Uterus (tissue), 4 donors: Measurements from ENCODE around the gene ACP3. TPM values are rescaled to one million over a fixed set of nuclear protein-coding genes. Genes with fewer than 3 reads are reported as not detected.

Experiments
- DNase-seq, 2 donors: peaks; one replicate each; pipeline ENCODE4 v3.0.0-alpha.2; 2019 to 2020
- H3K27ac ChIP-seq, 2 donors: fragments of 200-600 bp; sonication (generic); 1 replicate in 1 of 2; 2 replicates in 1 of 2; pipeline ENCODE4 v1.5.1; 2016 to 2018
- H3K27me3 ChIP-seq, 2 donors: fragments of 200-600 bp; sonication (generic); one replicate each; pipeline ENCODE4 v1.5.1; 2018 to 2019; ENCODE audit warnings: control low read depth in 1 of 2
- H3K36me3 ChIP-seq, 2 donors: fragments of 200-600 bp; sonication (generic); one replicate each; pipeline ENCODE4 v1.5.1; 2019; ENCODE audit warnings: control low read depth in 1 of 2
- H3K4me1 ChIP-seq, 2 donors: fragments of 200-600 bp; sonication (generic); one replicate each; pipeline ENCODE4 v1.5.1; 2018 to 2019; ENCODE audit warnings: control low read depth in 1 of 2
- H3K4me3 ChIP-seq, 2 donors: fragments of 200-600 bp; sonication (generic); 1 replicate in 1 of 2; 2 replicates in 1 of 2; pipeline ENCODE4 v1.5.1; 2018 to 2019; ENCODE audit warnings: mild to moderate bottlenecking in 1 of 2
- H3K9me3 ChIP-seq, 2 donors: fragments of 200-600 bp; sonication (generic); one replicate each; pipeline ENCODE4 v1.5.1; 2019; ENCODE audit warnings: control low read depth in 1 of 2
- POLR2A ChIP-seq, 2 donors: fragments of 450-650 bp; IDR thresholded peaks; one replicate each; pipeline ENCODE4 v1.6.1; 2016; ENCODE audit warnings: antibody characterized with exemption in 2 of 2, mild to moderate bottlenecking in 1 of 2, moderate library complexity in 1 of 2
- intact Hi-C: fragments of 100-400 bp; cut with DNase I; formaldehyde crosslinking; loops from one replicate; pipeline ENCODE4 v1.15.1; 2023; ENCODE audit warnings: low total_unique reads
- total RNA-seq, 4 donors: library from RNA; depleted of rRNA in 3 of 4; stranded (reverse); fragments of >200 nt in 3 of 4; gene quantifications; one replicate each; pipeline versions ENCODE4 v1.1.0 to v1.2.4, GENCODE V29; 2014 to 2023
- TF ChIP-seq, protein P1 (sequence below), 4 experiments: fragments of 200-600 bp in 2 of 4; fragments of 450-650 bp in 2 of 4; sonication (generic) in 2 of 4; IDR thresholded peaks; one replicate each; pipeline ENCODE4 v1.5.1; 2016 to 2019; ENCODE audit warnings: antibody characterized with exemption in 4 of 4, mild to moderate bottlenecking in 2 of 4, moderate library complexity in 1 of 4
- donor health status: DM: yes; HTN: yes; CAD: no.

ACP3 gene
- total RNA-seq, 4 donors from 2014 or later, result 1.4 to 5.6 TPM; not detected in 2

DNA sequence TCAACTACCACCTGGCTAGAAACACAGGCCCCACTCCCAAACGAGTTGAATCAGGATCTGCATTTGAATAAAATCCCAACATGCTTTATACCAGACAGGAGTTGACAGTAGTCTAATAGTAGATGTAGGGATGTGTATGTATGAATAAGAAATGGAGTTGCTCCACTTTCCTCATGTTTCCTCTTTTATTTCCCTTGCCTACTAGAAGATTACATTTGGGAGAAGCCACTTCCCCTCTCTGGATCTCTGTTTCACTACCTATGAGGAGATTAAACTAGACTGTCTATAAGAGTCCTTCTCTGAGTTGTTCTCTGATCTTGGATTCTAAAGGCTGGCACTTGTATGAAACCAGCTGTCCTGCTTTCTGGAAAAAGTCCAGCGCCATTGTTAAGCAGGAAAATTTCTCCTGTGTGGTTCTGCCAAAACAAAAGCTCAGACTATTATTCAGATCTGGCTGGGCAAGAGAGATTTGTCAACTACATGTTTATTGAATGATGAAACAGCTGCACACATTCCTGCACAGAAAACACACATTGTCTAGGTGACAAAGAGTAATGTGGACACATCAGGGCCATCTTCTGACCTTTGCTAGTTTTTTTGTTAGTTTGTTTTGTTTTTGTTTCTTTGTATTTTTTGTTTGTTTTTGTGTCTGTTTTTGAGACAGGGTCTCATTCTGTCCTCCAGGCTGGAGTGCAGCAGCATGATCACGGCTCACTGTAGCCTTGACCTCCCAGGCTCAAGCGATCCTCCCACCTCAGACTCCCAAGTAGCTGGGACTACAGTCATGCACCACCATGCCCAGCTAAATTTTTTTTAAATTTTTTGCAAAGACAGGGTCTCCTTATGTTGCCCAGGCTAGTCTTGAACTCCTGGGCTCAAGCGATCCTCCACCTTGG lies 29.9 kb downstream of the ACP3 start:
- intact Hi-C loops, result loop anchor here (10.0 kb wide), 1 partner anchor 92 kb away; no protein-coding TSS in a partner anchor
- DNase-seq, result no peak
- H3K36me3 ChIP-seq, result no peaks in the 10 kb centered on the region
- H3K9me3 ChIP-seq, result no peaks in the 10 kb centered on the region
- H3K4me3 ChIP-seq, result no peak overlapping the region
- H3K4me1 ChIP-seq, result no peaks in the 10 kb centered on the region
- no peaks in the 10 kb centered on the region for H3K27me3 ChIP-seq
- TF ChIP-seq, protein P1, sequence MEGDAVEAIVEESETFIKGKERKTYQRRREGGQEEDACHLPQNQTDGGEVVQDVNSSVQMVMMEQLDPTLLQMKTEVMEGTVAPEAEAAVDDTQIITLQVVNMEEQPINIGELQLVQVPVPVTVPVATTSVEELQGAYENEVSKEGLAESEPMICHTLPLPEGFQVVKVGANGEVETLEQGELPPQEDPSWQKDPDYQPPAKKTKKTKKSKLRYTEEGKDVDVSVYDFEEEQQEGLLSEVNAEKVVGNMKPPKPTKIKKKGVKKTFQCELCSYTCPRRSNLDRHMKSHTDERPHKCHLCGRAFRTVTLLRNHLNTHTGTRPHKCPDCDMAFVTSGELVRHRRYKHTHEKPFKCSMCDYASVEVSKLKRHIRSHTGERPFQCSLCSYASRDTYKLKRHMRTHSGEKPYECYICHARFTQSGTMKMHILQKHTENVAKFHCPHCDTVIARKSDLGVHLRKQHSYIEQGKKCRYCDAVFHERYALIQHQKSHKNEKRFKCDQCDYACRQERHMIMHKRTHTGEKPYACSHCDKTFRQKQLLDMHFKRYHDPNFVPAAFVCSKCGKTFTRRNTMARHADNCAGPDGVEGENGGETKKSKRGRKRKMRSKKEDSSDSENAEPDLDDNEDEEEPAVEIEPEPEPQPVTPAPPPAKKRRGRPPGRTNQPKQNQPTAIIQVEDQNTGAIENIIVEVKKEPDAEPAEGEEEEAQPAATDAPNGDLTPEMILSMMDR (IDR thresholded peaks at IDR 0.05), result no peak
- no peak for TF ChIP-seq POLR2A (IDR thresholded peaks at IDR 0.05)
- no peak overlapping the region for H3K27ac ChIP-seq

- H3K36me3 ChIP-seq, result no peaks in the 10 kb centered on the region
- intact Hi-C loops, result loop anchor here (10.0 kb wide), 1 partner anchor 93 kb away; no protein-coding TSS in a partner anchor
- H3K4me1 ChIP-seq, result no peaks in the 10 kb centered on the region
- DNase-seq, result no peak
- no peak overlapping the region for H3K27ac ChIP-seq
- H3K27me3 ChIP-seq, result no peaks in the 10 kb centered on the region
- no peak overlapping the region for H3K4me3 ChIP-seq
- TF ChIP-seq, protein P1 (IDR thresholded peaks at IDR 0.05), result no peak
- no peak for TF ChIP-seq POLR2A (IDR thresholded peaks at IDR 0.05)
- no peaks in the 10 kb centered on the region for H3K9me3 ChIP-seq
These were observed 30.6 kb downstream of the ACP3 start for GRCh38 chr3:132347811-132348210.

DNA sequence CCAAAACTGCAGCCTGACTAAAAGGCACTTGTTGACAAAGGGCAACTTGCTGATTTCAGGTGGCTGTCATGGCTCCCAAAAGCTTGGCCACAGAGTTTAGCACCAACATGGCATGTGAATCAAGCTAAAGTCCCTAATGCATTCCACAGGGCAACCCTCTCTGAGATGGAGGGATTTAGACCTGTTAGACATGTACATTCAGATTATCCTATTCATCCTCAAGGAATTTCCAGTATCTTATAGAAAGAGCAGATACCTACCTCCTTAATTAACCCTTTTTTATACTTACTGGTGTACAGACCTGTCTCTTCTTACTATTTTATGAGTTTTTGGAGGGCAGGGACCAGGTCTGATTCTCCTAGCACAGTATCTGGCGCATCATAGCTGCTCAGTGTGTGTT lies 31.3 kb downstream of the ACP3 start:
- Histone ChIP-seq H3K27me3 (no peaks in the 10 kb centered on the region), H3K27ac (no peak overlapping the region), H3K4me3 (no peak overlapping the region), H3K36me3 (no peaks in the 10 kb centered on the region), H3K9me3 (no peaks in the 10 kb centered on the region), H3K4me1 (no peaks in the 10 kb centered on the region)
- TF ChIP-seq, protein P1 (IDR thresholded peaks at IDR 0.05), result no peak
- no peak for TF ChIP-seq POLR2A (IDR thresholded peaks at IDR 0.05)
- intact Hi-C loops, result loop anchor here (10.0 kb wide), 1 partner anchor 94 kb away; no protein-coding TSS in a partner anchor
- DNase-seq, result no peak

DNA sequence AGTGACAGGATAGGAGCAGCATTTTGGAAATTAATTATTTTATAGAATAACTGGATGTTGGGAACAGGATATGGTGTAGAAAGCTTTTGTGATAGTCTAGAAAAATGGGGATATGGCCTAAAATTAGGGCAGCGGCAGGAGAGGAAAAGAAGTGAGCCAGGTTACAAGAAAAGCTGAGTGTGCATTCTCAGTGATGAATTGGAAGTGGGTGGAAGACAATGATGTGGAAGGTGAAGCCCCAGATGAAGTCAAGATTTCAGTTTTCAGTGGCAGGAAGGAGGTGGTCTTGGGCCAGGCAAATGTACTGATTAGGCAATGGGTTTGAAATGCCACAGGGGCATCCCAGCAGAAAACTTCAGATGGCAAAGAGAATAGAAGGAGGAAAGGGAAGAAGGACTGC lies 33.6 kb downstream of the ACP3 start:
- no peaks in the 10 kb centered on the region for H3K9me3 ChIP-seq
- H3K4me1 ChIP-seq, result no peaks in the 10 kb centered on the region
- TF ChIP-seq POLR2A (IDR thresholded peaks at IDR 0.05), result no peak
- TF ChIP-seq, protein P1 (IDR thresholded peaks at IDR 0.05), result no peak
- no peaks in the 10 kb centered on the region for H3K36me3 ChIP-seq
- no peak overlapping the region for H3K4me3 ChIP-seq
- intact Hi-C loops, result no loop called here
- DNase-seq, result no peak
- H3K27ac ChIP-seq, result no peak overlapping the region
- no peaks in the 10 kb centered on the region for H3K27me3 ChIP-seq

GRCh38 chr3:132351222-132351806 lies 34.1 kb downstream of the ACP3 start:
- H3K4me3 ChIP-seq, result no peak overlapping the region
- no peaks in the 10 kb centered on the region for H3K4me1 ChIP-seq
- no peaks in the 10 kb centered on the region for H3K27me3 ChIP-seq
- no peaks in the 10 kb centered on the region for H3K9me3 ChIP-seq
- H3K36me3 ChIP-seq, result no peaks in the 10 kb centered on the region
- DNase-seq, result no peak
- intact Hi-C loops, result no loop called here
- TF ChIP-seq POLR2A (IDR thresholded peaks at IDR 0.05), result no peak
- TF ChIP-seq, protein P1 (IDR thresholded peaks at IDR 0.05), result no peak
- no peak overlapping the region for H3K27ac ChIP-seq
